Measurements from ENCODE around the gene IL17D. TPM values are rescaled to one million over a fixed set of nuclear protein-coding genes. Genes with fewer than 3 reads are reported as not detected.
"Not testable (repeated sequence)": the region's sequence is repeated elsewhere in the genome, so short reads cannot be mapped to it uniquely, and the experiment has no call there.

The IL17D gene
- total and polyA plus RNA-seq, 4 donors: 0.05 to 0.19 (median 0.14) TPM

GRCh38 chr13:20738616-20739015 is 35.1 kb downstream of the IL17D start (continued):
- TF ChIP-seq REST (IDR thresholded peaks at IDR 0.05): no peak

GRCh38 chr13:20740021-20740420 is 36.5 kb downstream of the IL17D start:
- H3K4me1 ChIP-seq (ENCODE audit: control insufficient read depth in 4 of 4, insufficient read depth in 4 of 4, low read length in 3 of 4): no peaks in the 10 kb centered on the region
- no peak overlapping the region for H3K4me3 ChIP-seq (ENCODE audit: low read depth in 1 of 3, low read length in 3 of 3)
- no peak overlapping the region for H3K27ac ChIP-seq (ENCODE audit: low read depth in 1 of 2, low read length in 2 of 2)
- no peak for DNase-seq (ENCODE audit: low spot score)
- TF ChIP-seq GABPA (IDR thresholded peaks at IDR 0.05 in 1 of 2, conservative IDR thresholded peaks at IDR 0.05 in 1 of 2) (no peak), ATF3 (IDR thresholded peaks at IDR 0.05) (no peak), NR2F2 (IDR thresholded peaks at IDR 0.05) (no peak), YY1 (IDR thresholded peaks at IDR 0.05) (no peak), HNF4A (conservative IDR thresholded peaks at IDR 0.05) (no peak)
- peaks cover 0 to 7% (median 0%) of the 10 kb centered on the region in 4 donors for H3K9me3 ChIP-seq (ENCODE audit: control insufficient read depth in 4 of 4, low read length in 3 of 4)
- H3K9ac ChIP-seq (ENCODE audit: low read depth in 1 of 2, low read length in 2 of 2): no peak overlapping the region
- 98% methylated on average over 22 of the region's 22 CpGs for WGBS
- no peaks in the 10 kb centered on the region for H3K27me3 ChIP-seq (ENCODE audit: control insufficient read depth in 4 of 4, insufficient read depth in 4 of 4, low read length in 3 of 4)
- H3K36me3 ChIP-seq (ENCODE audit: control insufficient read depth in 4 of 4, insufficient read depth in 3 of 4, low read depth in 1 of 4, low read length in 3 of 4): peaks cover 0 to 6% (median 2%) of the 10 kb centered on the region in 4 donors

- not testable (repeated sequence) for H3K4me1 ChIP-seq (ENCODE audit: control insufficient read depth in 4 of 4, insufficient read depth in 4 of 4, low read length in 3 of 4); H3K36me3 ChIP-seq (ENCODE audit: control insufficient read depth in 4 of 4, insufficient read depth in 3 of 4, low read depth in 1 of 4, low read length in 3 of 4); H3K27me3 ChIP-seq (ENCODE audit: control insufficient read depth in 4 of 4, insufficient read depth in 4 of 4, low read length in 3 of 4); H3K27ac ChIP-seq (ENCODE audit: low read depth in 1 of 2, low read length in 2 of 2); H3K9ac ChIP-seq (ENCODE audit: low read depth in 1 of 2, low read length in 2 of 2); H3K9me3 ChIP-seq (ENCODE audit: control insufficient read depth in 4 of 4, low read length in 3 of 4); H3K4me3 ChIP-seq (ENCODE audit: low read depth in 1 of 3, low read length in 3 of 3); DNase-seq (ENCODE audit: low spot score)
- WGBS: 96% methylated on average over 4 of the region's 4 CpGs
Observed at GRCh38 chr13:20743830-20744404, 40.4 kb downstream of the IL17D start.

GRCh38 chr13:20749377-20749776 is 45.9 kb downstream of the IL17D start:
- Histone ChIP-seq H3K27ac (ENCODE audit: low read depth in 1 of 2, low read length in 2 of 2) (no peak overlapping the region), H3K27me3 (ENCODE audit: control insufficient read depth in 4 of 4, insufficient read depth in 4 of 4, low read length in 3 of 4) (no peaks in the 10 kb centered on the region), H3K9me3 (ENCODE audit: control insufficient read depth in 4 of 4, low read length in 3 of 4) (peaks cover 0 to 11% (median 3%) of the 10 kb centered on the region in 4 donors), H3K4me1 (ENCODE audit: control insufficient read depth in 4 of 4, insufficient read depth in 4 of 4, low read length in 3 of 4) (no peaks in the 10 kb centered on the region), H3K9ac (ENCODE audit: low read depth in 1 of 2, low read length in 2 of 2) (no peak overlapping the region), H3K4me3 (ENCODE audit: low read depth in 1 of 3, low read length in 3 of 3) (no peak overlapping the region), H3K36me3 (ENCODE audit: control insufficient read depth in 4 of 4, insufficient read depth in 3 of 4, low read depth in 1 of 4, low read length in 3 of 4) (no peaks in the 10 kb centered on the region)
- 93% methylated on average over 1 of the region's 1 CpG for WGBS
- no peak for DNase-seq (ENCODE audit: low spot score)
- TF ChIP-seq ZBTB33 (IDR thresholded peaks at IDR 0.05) (no peak), SP1 (IDR thresholded peaks at IDR 0.05) (no peak), RAD21 (IDR thresholded peaks at IDR 0.05) (no peak), HNF4A (conservative IDR thresholded peaks at IDR 0.05) (no peak), RXRA (IDR thresholded peaks at IDR 0.05) (no peak), ATF3 (IDR thresholded peaks at IDR 0.05) (no peak), FOXA2 (IDR thresholded peaks at IDR 0.05) (no peak), MAX (IDR thresholded peaks at IDR 0.05) (no peak), TAF1 (conservative IDR thresholded peaks at IDR 0.05) (no peak), GABPA (IDR thresholded peaks at IDR 0.05 in 1 of 2, conservative IDR thresholded peaks at IDR 0.05 in 1 of 2) (no peak), EGR1 (IDR thresholded peaks at IDR 0.05; ENCODE audit: low read depth in 2 of 2) (no peak), FOXA1 (IDR thresholded peaks at IDR 0.05) (no peak), CTCF (IDR thresholded peaks at IDR 0.05; ENCODE audit: low read depth, low read length, missing input control) (no peak)

Data from liver (tissue), 9 donors.